Endothelial cell of umbilical vein (primary cell): ENCODE results near the gene GABRA5. TPM values are rescaled to one million over a fixed set of nuclear protein-coding genes. Genes with fewer than 3 reads are reported as not detected.

ENCODE experiments used
- BruUV-seq: library from RNA; stranded (reverse); fragments of 400-500 nt; replicated peaks from 2 replicates; lab custom pipeline; 2021; lab: Mats Ljungman, UMichigan
- CTCF ChIA-PET: fragments of 300-600, 350-600 bp; sonication (Branson Sonifier 250); formaldehyde crosslinking; loops from one replicate; lab custom pipeline; 2021; ENCODE audit warnings: antibody characterized with exemption, inconsistent platforms; lab: Charles Lee
- POLR2A ChIA-PET: fragments of 300-600, 350-600 bp; sonication (Branson Sonifier 250); formaldehyde crosslinking; loops from one replicate; lab custom pipeline; 2021; ENCODE audit warnings: antibody characterized with exemption, inconsistent platforms; lab: Charles Lee
- DNase-seq: peaks from one replicate; pipeline ENCODE4 v3.0.0-alpha.2; 2011; ENCODE audit warnings: low read depth, low spot score
- FAIRE-seq: peaks from 2 replicates; lab custom pipeline; 2011; peaks lifted over from hg19 to GRCh38; lab: Jason Lieb, UNC
- H2AFZ ChIP-seq: 2 replicates; pipeline ENCODE4 v1.6.0; 2012; ENCODE audit warnings: low read depth, low read length, control low read depth, inconsistent platforms
- H3K27ac ChIP-seq: 2 replicates; pipeline ENCODE4 v1.5.1; 2011; ENCODE audit warnings: low read depth, mild to moderate bottlenecking, control low read depth, low read length, moderate library complexity; ENCODE audit not compliant: insufficient read depth
- H3K27me3 ChIP-seq, 2 experiments: 2 replicates each; pipeline versions ENCODE4 v1.6.0 to v1.6.1; 2011; ENCODE audit warnings: low read length in 2 of 2, mixed read lengths in 1 of 2; ENCODE audit not compliant: control insufficient read depth in 2 of 2, insufficient read depth in 2 of 2
- H3K36me3 ChIP-seq, 2 experiments: 2 replicates in 1 of 2; 3 replicates in 1 of 2; pipeline ENCODE4 v1.5.1; 2011; ENCODE audit warnings: low read length in 2 of 2, mild to moderate bottlenecking in 1 of 2, moderate library complexity in 1 of 2; ENCODE audit not compliant: control insufficient read depth in 2 of 2, insufficient read depth in 2 of 2; ENCODE audit errors: extremely low read depth in 1 of 2
- H3K4me1 ChIP-seq: 3 replicates; pipeline ENCODE4 v1.5.1; 2011; ENCODE audit warnings: mild to moderate bottlenecking, low read length; ENCODE audit not compliant: control insufficient read depth, insufficient read depth; ENCODE audit errors: extremely low read depth
- H3K4me2 ChIP-seq: 2 replicates; pipeline ENCODE4 v1.6.1; 2011; ENCODE audit warnings: low read length, control low read depth, mixed read lengths; ENCODE audit not compliant: insufficient read depth
- H3K4me3 ChIP-seq, 3 experiments: fragments of 200-600 bp in 1 of 3; sonication (generic), shearing (Covaris generic) in 1 of 3; replicated peaks in 1 of 3; 2 replicates each; pipeline ENCODE4 v1.5.1; 2011 to 2016; ENCODE audit warnings: control low read depth in 3 of 3, low read length in 3 of 3, mild to moderate bottlenecking in 2 of 3, inconsistent platforms in 1 of 3, low read depth in 1 of 3, moderate library complexity in 1 of 3; ENCODE audit not compliant: insufficient read depth in 1 of 3
- H3K79me2 ChIP-seq: 2 replicates; pipeline ENCODE4 v1.6.0; 2012; ENCODE audit warnings: low read length, inconsistent platforms; ENCODE audit not compliant: control insufficient read depth, insufficient read depth
- H3K9ac ChIP-seq: replicated peaks from 2 replicates; pipeline ENCODE3; 2011; ENCODE audit warnings: low read length, control low read depth; ENCODE audit not compliant: insufficient read depth; ENCODE audit errors: extremely low read depth
- H3K9me1 ChIP-seq: replicated peaks from 3 replicates; pipeline ENCODE4 v1.6.0; 2011; ENCODE audit warnings: mild to moderate bottlenecking, low read length; ENCODE audit not compliant: control insufficient read depth, insufficient read depth; ENCODE audit errors: extremely low read depth
- H3K9me3 ChIP-seq: replicated peaks from 2 replicates; pipeline ENCODE4 v1.5.1; 2012; ENCODE audit warnings: low read length, inconsistent platforms; ENCODE audit not compliant: control insufficient read depth, insufficient read depth
- H4K20me1 ChIP-seq: replicated peaks from 2 replicates; pipeline ENCODE3; 2011; ENCODE audit warnings: mild to moderate bottlenecking, low read length; ENCODE audit not compliant: control insufficient read depth, insufficient read depth; ENCODE audit errors: extremely low read depth
- CTCF ChIP-seq, 2 donors: IDR thresholded peaks; 1 replicate in 1 of 2; 2 replicates in 1 of 2; pipeline ENCODE4 v1.5.1; 2011; ENCODE audit warnings: low read length in 2 of 2, mild to moderate bottlenecking in 2 of 2, moderate library complexity in 2 of 2, control low read depth in 1 of 2, inconsistent platforms in 1 of 2, low read depth in 1 of 2; ENCODE audit not compliant: insufficient read depth in 1 of 2; ENCODE audit errors: extremely low read depth in 1 of 2
- EZH2 ChIP-seq: IDR thresholded peaks from 2 replicates; pipeline ENCODE4 v1.6.1; 2012; ENCODE audit warnings: borderline replicate concordance, low read depth, mild to moderate bottlenecking, moderate library complexity, low read length, inconsistent platforms; ENCODE audit not compliant: severe bottlenecking
- FOS ChIP-seq: IDR thresholded peaks from 2 replicates; pipeline ENCODE4 v1.6.1; 2011; ENCODE audit warnings: mild to moderate bottlenecking, low read length, moderate library complexity, borderline replicate concordance; ENCODE audit not compliant: insufficient read depth
- GATA2 ChIP-seq: IDR thresholded peaks from 2 replicates; pipeline ENCODE4 v1.7.0; 2011; ENCODE audit warnings: low read depth, mild to moderate bottlenecking, moderate library complexity, mixed read lengths, low read length; ENCODE audit not compliant: insufficient read length, insufficient read depth
- JUN ChIP-seq: IDR thresholded peaks from 2 replicates; pipeline ENCODE4 v1.6.1; 2011; ENCODE audit warnings: borderline replicate concordance, low read depth; ENCODE audit not compliant: insufficient read length, insufficient read depth
- MAX ChIP-seq: IDR thresholded peaks from 2 replicates; pipeline ENCODE4 v1.6.1; 2011; ENCODE audit not compliant: insufficient read depth, insufficient read length
- MYC ChIP-seq: IDR thresholded peaks from one replicate; pipeline ENCODE4 v1.6.1; 2011; ENCODE audit warnings: mild to moderate bottlenecking, low read depth, low read length
- POLR2A ChIP-seq: IDR thresholded peaks from 2 replicates; pipeline ENCODE4 v1.6.1; 2012; ENCODE audit warnings: low read depth, mild to moderate bottlenecking, control low read depth, low read length
- POLR2AphosphoS5 ChIP-seq: IDR thresholded peaks from 2 replicates; pipeline ENCODE4 v1.6.1; 2012; ENCODE audit warnings: low read depth, mild to moderate bottlenecking, control low read depth, low read length, moderate library complexity; ENCODE audit not compliant: insufficient read depth
- dilution Hi-C: fragments of 300-500 bp; cut with MboI; formaldehyde crosslinking; loops from one replicate; pipeline ENCODE4 v1.15.0; 2019; ENCODE audit warnings: low sequenced_read_pairs; ENCODE audit not compliant: extremely low pct_ligation_motif_present
- intact Hi-C: fragments of 100-400 bp; cut with micrococcal nuclease; formaldehyde crosslinking; loops from one replicate; pipeline ENCODE4 v1.10.0; 2022
- polyA plus RNA-seq, 4 experiments: library from polyadenylated mRNA; depleted of rRNA in 3 of 4; stranded (reverse) in 3 of 4; unstranded in 1 of 4; fragments of >200 nt; gene quantifications; 2 replicates each; pipeline versions ENCODE4 v1.2.1 to v1.2.3, GENCODE V29; 2011 to 2012; ENCODE audit warnings: missing spikeins in 1 of 4
- total RNA-seq: library from RNA; stranded (reverse); gene quantifications from 2 replicates; pipeline ENCODE4 v1.2.3, GENCODE V29; 2021

GABRA5 gene
- total and polyA plus RNA-seq, 2 donors (not counting 3 experiments of a cell fraction or from before 2014, with no cell fraction given) = not detected

- no peaks in the 10 kb centered on the region for H3K4me1 ChIP-seq
- ChIA-PET POLR2A (no interaction called here), CTCF (no interaction called here)
- H3K4me3 ChIP-seq = no peak overlapping the region
- intact Hi-C loops = no loop called here
- no peak for TF ChIP-seq EZH2
- H3K27ac ChIP-seq = no peak overlapping the region
- H3K36me3 ChIP-seq = no peaks in the 10 kb centered on the region
- no peak overlapping the region for H2AFZ ChIP-seq
- H3K4me2 ChIP-seq = no peak overlapping the region
- H3K79me2 ChIP-seq = no peaks in the 10 kb centered on the region
- H3K9me1 ChIP-seq = no peaks in the 10 kb centered on the region
- BruUV-seq = no TSS peak
- H3K9ac ChIP-seq = no peak overlapping the region
- DNase-seq (no peak), FAIRE-seq (no peak)
- dilution Hi-C loops = no loop called here
- H4K20me1 ChIP-seq = no peaks in the 10 kb centered on the region
- H3K27me3 ChIP-seq = peaks cover 0 to 4% of the 10 kb centered on the region in 2 experiments
- no peaks in the 10 kb centered on the region for H3K9me3 ChIP-seq
These were observed 101.9 kb downstream of the GABRA5 start for GRCh38 chr15:26968806-26969205.

- H3K4me1 ChIP-seq = no peaks in the 10 kb centered on the region
- peaks cover 0 to 4% of the 10 kb centered on the region in 2 experiments for H3K27me3 ChIP-seq
- TF ChIP-seq CTCF (IDR thresholded peaks at IDR 0.05; ENCODE audit: extremely low read depth in 1 of 2, insufficient read depth in 1 of 2, low read depth in 1 of 2, low read length in 2 of 2) (no peak), MYC (no peak), FOS (no peak), GATA2 (no peak), JUN (no peak), MAX (no peak), POLR2A (no peak), EZH2 (no peak), POLR2AphosphoS5 (no peak)
- DNase-seq (no peak), FAIRE-seq (no peak)
- ChIA-PET POLR2A (no interaction called here), CTCF (no interaction called here)
- no peak within 1 kb of the TSS for H3K4me2 ChIP-seq
- H2AFZ ChIP-seq = no peak within 1 kb of the TSS
- no peaks in the 10 kb centered on the region for H4K20me1 ChIP-seq
- dilution Hi-C loops (no loop called here), intact Hi-C loops (no loop called here)
- H3K9ac ChIP-seq = no peak within 1 kb of the TSS
- H3K9me3 ChIP-seq = no peaks in the 10 kb centered on the region
- BruUV-seq = no TSS peak
- H3K27ac ChIP-seq = no peak within 1 kb of the TSS
- no peak within 1 kb of the TSS for H3K4me3 ChIP-seq
- no peaks in the 10 kb centered on the region for H3K36me3 ChIP-seq
- H3K79me2 ChIP-seq = no peaks in the 10 kb centered on the region
- no peaks in the 10 kb centered on the region for H3K9me1 ChIP-seq
These were observed 103.9 kb downstream of the GABRA5 start, which contains the start of gene GABRG3 for GRCh38 chr15:26970712-26971210. TSS of gene GABRG3 (plus strand) at chr15:26971181.
